Panc1 (cell line): ENCODE data around the gene TAF13. TPM values are rescaled to one million over a fixed set of nuclear protein-coding genes. Genes with fewer than 3 reads are reported as not detected.

Experiments
- ATAC-seq: fragments of 200-7000 bp; cut with Tn5 transposase; 2 replicates; pipeline ENCODE4 v1.9.1; 2020; ENCODE audit warnings: mild to moderate bottlenecking, moderate library complexity
- BruUV-seq: library from RNA; stranded (reverse); fragments of 400-500 nt; replicated peaks from 2 replicates; lab custom pipeline; 2021; lab: Mats Ljungman, UMichigan
- CTCF ChIA-PET: fragments of 300-600 bp; sonication (Branson Sonifier 250); formaldehyde crosslinking; loops from one replicate; lab custom pipeline; 2022; ENCODE audit warnings: antibody characterized with exemption; lab: Charles Lee
- POLR2A ChIA-PET: fragments of 300-600 bp; sonication (Branson Sonifier 250); formaldehyde crosslinking; loops from one replicate; lab custom pipeline; 2022; ENCODE audit warnings: antibody characterized with exemption; lab: Charles Lee
- DNase-seq: peaks from one replicate; pipeline ENCODE4 v3.0.0-alpha.2; 2010; ENCODE audit warnings: low read depth, low spot score
- H3K27ac ChIP-seq: 2 replicates; pipeline ENCODE4 v1.5.1; 2011; ENCODE audit warnings: mild to moderate bottlenecking, low read length, inconsistent platforms
- H3K27me3 ChIP-seq: fragments of 200-500 bp; sonication (Bioruptor generic); 2 replicates; pipeline ENCODE4 v1.6.0; 2014; ENCODE audit warnings: low read length, inconsistent platforms; ENCODE audit not compliant: control insufficient read depth, insufficient read depth
- H3K36me3 ChIP-seq: fragments of 200-500 bp; sonication (Bioruptor generic); 2 replicates; pipeline ENCODE4 v1.5.1; 2014; ENCODE audit warnings: inconsistent platforms, mild to moderate bottlenecking, low read length, moderate library complexity; ENCODE audit not compliant: control insufficient read depth, insufficient read depth
- H3K4me1 ChIP-seq: 2 replicates; pipeline ENCODE4 v1.5.1; 2011; ENCODE audit warnings: inconsistent platforms, mild to moderate bottlenecking, low read length, moderate library complexity; ENCODE audit not compliant: control insufficient read depth, insufficient read depth
- H3K4me3 ChIP-seq, 2 experiments: 2 replicates each; pipeline ENCODE4 v1.5.1; 2011 to 2012; ENCODE audit warnings: low read depth in 2 of 2, low read length in 2 of 2, mild to moderate bottlenecking in 2 of 2, inconsistent platforms in 1 of 2, moderate library complexity in 1 of 2
- H3K9me3 ChIP-seq: fragments of 200-500 bp; sonication (Bioruptor generic); 2 replicates; pipeline ENCODE4 v1.5.1; 2014; ENCODE audit warnings: low read depth, mild to moderate bottlenecking, inconsistent platforms, low read length, moderate library complexity; ENCODE audit not compliant: control insufficient read depth, insufficient read depth
- CTCF ChIP-seq: fragments of 450-650 bp; IDR thresholded peaks from 2 replicates; pipeline ENCODE4 v1.5.1; 2017; ENCODE audit warnings: mild to moderate bottlenecking
- POLR2AphosphoS5 ChIP-seq: IDR thresholded peaks from 2 replicates; pipeline ENCODE4 v1.6.1; 2012; ENCODE audit warnings: mild to moderate bottlenecking, low read depth, low read length, moderate library complexity
- REST ChIP-seq, 2 experiments: IDR thresholded peaks; 2 replicates each; pipeline ENCODE4 v1.6.1; 2011 to 2012; ENCODE audit warnings: low read depth in 2 of 2, control low read depth in 1 of 2, low read length in 1 of 2, mild to moderate bottlenecking in 1 of 2, moderate library complexity in 1 of 2; ENCODE audit not compliant: insufficient read depth in 1 of 2
- SIN3A ChIP-seq: IDR thresholded peaks from 2 replicates; pipeline ENCODE4 v1.6.1; 2012; ENCODE audit warnings: low read depth, mild to moderate bottlenecking, low read length, moderate library complexity, borderline replicate concordance; ENCODE audit not compliant: insufficient read depth
- TCF7L2 ChIP-seq: IDR thresholded peaks from 2 replicates; pipeline ENCODE4 v1.6.1; 2011; ENCODE audit warnings: mild to moderate bottlenecking, low read depth, low read length, inconsistent platforms
- in situ Hi-C: cut with HindIII; loops from 2 replicates; pipeline ENCODE4 v1.10.0; 2016; ENCODE audit warnings: low sequenced_read_pairs, low pct_unique_long_range_greater_than_20kb
- intact Hi-C: fragments of 100-400 bp; cut with micrococcal nuclease; formaldehyde crosslinking; loops from one replicate; pipeline ENCODE4 v1.10.0; 2022; ENCODE audit not compliant: unreplicated experiment
- total RNA-seq: library from RNA; stranded (reverse); gene quantifications from one replicate; pipeline ENCODE4 v1.2.1, GENCODE V29; 2021; ENCODE audit not compliant: unreplicated experiment

Gene TAF13
- total RNA-seq, 1 experiment from 2014 or later = 28.9 TPM

- Histone ChIP-seq H3K36me3 (no peaks in the 10 kb centered on the region; the same call in 1 of the 2 replicates), H3K27ac (no peak overlapping the region), H3K4me1 (no peaks in the 10 kb centered on the region), H3K4me3 (no peak overlapping the region), H3K9me3 (no peaks in the 10 kb centered on the region), H3K27me3 (no peaks in the 10 kb centered on the region)
- intact Hi-C loops = no loop called here
- ChIA-PET CTCF (no interaction called here), POLR2A (no interaction called here)
- no TSS peak for BruUV-seq
- TF ChIP-seq CTCF (no peak), REST (IDR thresholded peaks at IDR 0.05; ENCODE audit: insufficient read depth in 1 of 2, low read depth in 2 of 2, low read length in 1 of 2) (no peak), SIN3A (no peak), POLR2AphosphoS5 (no peak), TCF7L2 (no peak)
- in situ Hi-C loops = no loop called here
- ATAC-seq = no peak
- no peak for DNase-seq
Measured at GRCh38 chr1:109017134-109017533, 58.7 kb downstream of the TAF13 start.

Other genes starting within 250 kb of the TAF13 start
- gene AKNAD1, start 218.9 kb downstream of the TAF13 start, total RNA-seq = 0.26 TPM
- gene GPSM2, start 199.0 kb downstream of the TAF13 start, total RNA-seq = 36.3 TPM
- 28.4 TPM for gene CLCC1, start 112.5 kb downstream of the TAF13 start, total RNA-seq
- 9.6 TPM for gene WDR47, start 33.9 kb downstream of the TAF13 start, total RNA-seq
- 18.1 TPM for gene TMEM167B, start 14.8 kb upstream of the TAF13 start, total RNA-seq
- gene ELAPOR1, start 38.1 kb upstream of the TAF13 start, total RNA-seq = 0.28 TPM
- 115 TPM for gene SARS1, start 137.9 kb upstream of the TAF13 start, total RNA-seq
- gene CELSR2, start 173.5 kb upstream of the TAF13 start, total RNA-seq = 4.1 TPM
- 40.6 TPM for gene PSRC1, start 207.1 kb upstream of the TAF13 start, total RNA-seq
- not detected for gene MYBPHL, start 231.0 kb upstream of the TAF13 start, total RNA-seq